D721Med (cell line): ENCODE data around the gene TP53INP2.
"Not testable (repeated sequence)": the region's sequence is repeated elsewhere in the genome, so short reads cannot be mapped to it uniquely, and the experiment has no call there.

Experiments
- DNase-seq: peaks from one replicate; pipeline ENCODE4 v3.0.0; 2011; ENCODE audit warnings: low spot score; ENCODE audit not compliant: insufficient read length
- FAIRE-seq: peaks from 2 replicates; lab custom pipeline; 2011; peaks lifted over from hg19 to GRCh38; lab: Jason Lieb, UNC
- CTCF ChIP-seq: IDR thresholded peaks from 2 replicates; pipeline ENCODE4 v1.5.1; 2012; ENCODE audit warnings: mild to moderate bottlenecking, control low read depth; ENCODE audit not compliant: insufficient read depth; ENCODE audit errors: missing control alignments

Gene TP53INP2

GRCh38 chr20:34704177-34705007 lies at the start of gene TP53INP2:
TSS of gene TP53INP2 (plus strand) at chr20:34704344. CDS start at chr20:34708740, 4,396 bp downstream.
- FAIRE-seq (no peak), DNase-seq (peak; percentile 48)
- TF ChIP-seq CTCF = no peak

GRCh38 chr20:34658654-34659053 lies 45.5 kb upstream of the TP53INP2 start:
- not testable (repeated sequence) for FAIRE-seq, DNase-seq

- not testable (repeated sequence) for FAIRE-seq, DNase-seq
These were observed 42.3 kb upstream of the TP53INP2 start for GRCh38 chr20:34661811-34662210.

GRCh38 chr20:34663213-34663943 lies 40.8 kb upstream of the TP53INP2 start:
- FAIRE-seq = no peak
- no peak for DNase-seq

GRCh38 chr20:34664751-34665150 lies 39.4 kb upstream of the TP53INP2 start:
- FAIRE-seq, DNase-seq: not testable (repeated sequence)

More at GRCh38 chr20:34663213-34663943, 40.8 kb upstream of the TP53INP2 start:
- TF ChIP-seq CTCF = no peak

GRCh38 chr20:34669094-34669493 lies 35.0 kb upstream of the TP53INP2 start:
- no peak for DNase-seq
- no peak for FAIRE-seq
- TF ChIP-seq CTCF = no peak

- DNase-seq (no peak), FAIRE-seq (no peak)
These were observed 30.7 kb upstream of the TP53INP2 start for GRCh38 chr20:34673412-34673811.

GRCh38 chr20:34675561-34675960 lies 28.6 kb upstream of the TP53INP2 start:
- FAIRE-seq (no peak), DNase-seq (no peak)
- no peak for TF ChIP-seq CTCF

More at GRCh38 chr20:34673412-34673811, 30.7 kb upstream of the TP53INP2 start:
- no peak for TF ChIP-seq CTCF
